NB4 (cell line): Measurements from ENCODE around the gene SSBP1.

ENCODE experiments used
- MYC ChIP-seq: IDR thresholded peaks from 2 replicates; pipeline ENCODE4 v1.6.1; 2011; ENCODE audit warnings: low read depth, low read length
- POLR2A ChIP-seq: IDR thresholded peaks from 2 replicates; pipeline ENCODE4 v1.6.1; 2011; ENCODE audit warnings: mild to moderate bottlenecking; ENCODE audit not compliant: insufficient read length; ENCODE audit errors: extremely low read depth
- TF ChIP-seq, protein P1 (sequence below): IDR thresholded peaks from one replicate; pipeline ENCODE4 v1.5.1; 2012; ENCODE audit warnings: low read depth, low read length
- TF ChIP-seq, protein P2 (sequence below): IDR thresholded peaks from 2 replicates; pipeline ENCODE4 v1.6.1; 2011; ENCODE audit warnings: low read depth, low read length

DNA sequence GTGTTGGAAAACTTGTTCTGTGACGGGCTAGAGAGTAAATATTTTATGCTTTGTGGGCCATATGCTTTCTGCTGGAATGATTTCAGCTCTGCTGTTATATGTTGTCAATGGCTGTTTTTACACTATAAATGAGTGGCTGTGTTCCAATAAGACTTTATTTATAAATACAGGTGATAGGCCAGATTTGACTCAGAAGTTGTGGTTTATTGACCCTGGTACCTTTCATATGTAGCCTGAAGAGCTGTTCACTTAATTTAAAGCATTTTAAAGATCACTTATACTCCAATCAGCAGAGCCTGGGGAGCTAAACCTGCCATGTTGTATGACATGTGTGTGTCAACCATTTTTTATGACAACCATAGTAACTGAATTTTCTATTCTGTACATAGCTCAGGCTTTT is 9.1 kb upstream of the SSBP1 start:
- TF ChIP-seq, protein P1, sequence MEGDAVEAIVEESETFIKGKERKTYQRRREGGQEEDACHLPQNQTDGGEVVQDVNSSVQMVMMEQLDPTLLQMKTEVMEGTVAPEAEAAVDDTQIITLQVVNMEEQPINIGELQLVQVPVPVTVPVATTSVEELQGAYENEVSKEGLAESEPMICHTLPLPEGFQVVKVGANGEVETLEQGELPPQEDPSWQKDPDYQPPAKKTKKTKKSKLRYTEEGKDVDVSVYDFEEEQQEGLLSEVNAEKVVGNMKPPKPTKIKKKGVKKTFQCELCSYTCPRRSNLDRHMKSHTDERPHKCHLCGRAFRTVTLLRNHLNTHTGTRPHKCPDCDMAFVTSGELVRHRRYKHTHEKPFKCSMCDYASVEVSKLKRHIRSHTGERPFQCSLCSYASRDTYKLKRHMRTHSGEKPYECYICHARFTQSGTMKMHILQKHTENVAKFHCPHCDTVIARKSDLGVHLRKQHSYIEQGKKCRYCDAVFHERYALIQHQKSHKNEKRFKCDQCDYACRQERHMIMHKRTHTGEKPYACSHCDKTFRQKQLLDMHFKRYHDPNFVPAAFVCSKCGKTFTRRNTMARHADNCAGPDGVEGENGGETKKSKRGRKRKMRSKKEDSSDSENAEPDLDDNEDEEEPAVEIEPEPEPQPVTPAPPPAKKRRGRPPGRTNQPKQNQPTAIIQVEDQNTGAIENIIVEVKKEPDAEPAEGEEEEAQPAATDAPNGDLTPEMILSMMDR = no peak
- TF ChIP-seq POLR2A = no peak
- TF ChIP-seq, protein P2, sequence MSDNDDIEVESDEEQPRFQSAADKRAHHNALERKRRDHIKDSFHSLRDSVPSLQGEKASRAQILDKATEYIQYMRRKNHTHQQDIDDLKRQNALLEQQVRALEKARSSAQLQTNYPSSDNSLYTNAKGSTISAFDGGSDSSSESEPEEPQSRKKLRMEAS = no peak
- no peak for TF ChIP-seq MYC
